Peyer's patch (tissue), 4 donors: ENCODE data around the gene PPEF2. TPM values are rescaled to one million over a fixed set of nuclear protein-coding genes. Genes with fewer than 3 reads are reported as not detected.

Experiments used
- DNase-seq, 3 donors: peaks; one replicate each; pipeline ENCODE4 v3.0.0-alpha.2; 2017 to 2019
- H3K27ac ChIP-seq, 4 donors: fragments of 200-600 bp; sonication (generic); one replicate each; pipeline ENCODE4 v1.5.1; 2016 to 2019
- H3K27me3 ChIP-seq, 2 donors: fragments of 200-600 bp; sonication (generic); one replicate each; pipeline ENCODE4 v1.5.1; 2019
- H3K36me3 ChIP-seq, 3 donors: fragments of 200-600 bp; sonication (generic); one replicate each; pipeline ENCODE4 v1.5.1; 2016 to 2019
- H3K4me1 ChIP-seq, 4 donors: fragments of 200-600 bp; sonication (generic); one replicate each; pipeline ENCODE4 v1.5.1; 2016 to 2019
- H3K4me3 ChIP-seq, 4 donors: fragments of 200-600 bp; sonication (generic); 1 replicate in 3 of 4; 2 replicates in 1 of 4; pipeline ENCODE4 v1.5.1; 2016 to 2019; ENCODE audit warnings: mild to moderate bottlenecking in 1 of 4
- H3K9me3 ChIP-seq, 4 donors: fragments of 200-600 bp; sonication (generic); one replicate each; pipeline ENCODE4 v1.5.1; 2016 to 2019; ENCODE audit warnings: mild to moderate bottlenecking in 1 of 4
- CTCF ChIP-seq, 6 experiments: fragments of 450-650 bp in 4 of 6; fragments of 200-600 bp in 2 of 6; sonication (generic) in 1 of 6; IDR thresholded peaks; one replicate each; pipeline ENCODE4 v1.5.1; 2017 to 2019; ENCODE audit warnings: antibody characterized with exemption in 6 of 6, mild to moderate bottlenecking in 3 of 6, moderate library complexity in 1 of 6
- POLR2A ChIP-seq, 2 donors: fragments of 450-650 bp; IDR thresholded peaks; one replicate each; pipeline ENCODE4 v1.5.1; 2017; ENCODE audit warnings: antibody characterized with exemption in 2 of 2, mild to moderate bottlenecking in 2 of 2, moderate library complexity in 2 of 2
- total RNA-seq, 4 donors: library from RNA; depleted of rRNA; stranded (reverse); fragments of >200 nt; gene quantifications; one replicate each; pipeline ENCODE4 v1.1.0, GENCODE V29; 2016

The PPEF2 gene
- total RNA-seq, 4 donors from 2014 or later, result 0.54 TPM; not detected in 3

- H3K27ac ChIP-seq, result no peak overlapping the region
These were observed 58.7 kb downstream of the PPEF2 start for GRCh38 chr4:75843596-75843995.

GRCh38 chr4:75841641-75842520 is 60.4 kb downstream of the PPEF2 start:
- H3K36me3 ChIP-seq, result no peaks in the 10 kb centered on the region

More at GRCh38 chr4:75843596-75843995, 58.7 kb downstream of the PPEF2 start:
- H3K27me3 ChIP-seq, result no peaks in the 10 kb centered on the region
- TF ChIP-seq POLR2A (IDR thresholded peaks at IDR 0.05) (no peak), CTCF (IDR thresholded peaks at IDR 0.05) (no peak)
- no peak for DNase-seq
- no peak overlapping the region for H3K4me3 ChIP-seq
- H3K36me3 ChIP-seq, result no peaks in the 10 kb centered on the region
- no peaks in the 10 kb centered on the region for H3K9me3 ChIP-seq
- H3K4me1 ChIP-seq, result peaks cover 0 to 7% (median 0%) of the 10 kb centered on the region in 4 donors

GRCh38 chr4:75834772-75835154 is 67.5 kb downstream of the PPEF2 start:
- H3K4me3 ChIP-seq, result no peak overlapping the region
- H3K9me3 ChIP-seq, result no peaks in the 10 kb centered on the region
- TF ChIP-seq POLR2A (IDR thresholded peaks at IDR 0.05), result no peak
- TF ChIP-seq CTCF (IDR thresholded peaks at IDR 0.05), result no peak
- no peak for DNase-seq
- H3K36me3 ChIP-seq, result no peaks in the 10 kb centered on the region
- H3K27ac ChIP-seq, result no peak overlapping the region
- no peaks in the 10 kb centered on the region for H3K27me3 ChIP-seq
- H3K4me1 ChIP-seq, result no peaks in the 10 kb centered on the region

More at GRCh38 chr4:75841641-75842520, 60.4 kb downstream of the PPEF2 start:
- no peak for TF ChIP-seq POLR2A (IDR thresholded peaks at IDR 0.05)
- no peak for TF ChIP-seq CTCF (IDR thresholded peaks at IDR 0.05)
- Histone ChIP-seq H3K4me1 (peaks cover 0 to 7% (median 0%) of the 10 kb centered on the region in 4 donors), H3K27me3 (no peaks in the 10 kb centered on the region), H3K4me3 (no peak overlapping the region), H3K27ac (no peak overlapping the region), H3K9me3 (no peaks in the 10 kb centered on the region)
- DNase-seq, result no peak

- no peaks in the 10 kb centered on the region for H3K36me3 ChIP-seq
- DNase-seq, result no peak
These were observed 68.0 kb downstream of the PPEF2 start for GRCh38 chr4:75834095-75834771.

More at GRCh38 chr4:75834095-75834771, 68.0 kb downstream of the PPEF2 start:
- H3K27me3 ChIP-seq, result no peaks in the 10 kb centered on the region
- no peak overlapping the region for H3K4me3 ChIP-seq
- TF ChIP-seq CTCF (IDR thresholded peaks at IDR 0.05) (no peak), POLR2A (IDR thresholded peaks at IDR 0.05) (no peak)
- H3K27ac ChIP-seq, result no peak overlapping the region
- no peaks in the 10 kb centered on the region for H3K4me1 ChIP-seq
- H3K9me3 ChIP-seq, result no peaks in the 10 kb centered on the region
